22Rv1 (cell line): ENCODE measurements around the gene F10.

Experiments used
- H3K27ac ChIP-seq: fragments of 450-650 bp; 2 replicates; pipeline ENCODE4 v1.5.1; 2017
- CTCF ChIP-seq: fragments of 450-650 bp; IDR thresholded peaks from 2 replicates; pipeline ENCODE4 v1.5.1; 2017; ENCODE audit warnings: mild to moderate bottlenecking
- ZFX ChIP-seq: fragments of 450-650 bp; IDR thresholded peaks from 2 replicates; pipeline ENCODE4 v1.6.1; 2017; ENCODE audit warnings: antibody characterized with exemption, borderline replicate concordance

The F10 gene

GRCh38 chr13:113088691-113089020 lies 33.9 kb upstream of the F10 start:
- H3K27ac ChIP-seq, result no peak overlapping the region
- no peak for TF ChIP-seq CTCF

- no peak overlapping the region for H3K27ac ChIP-seq
- TF ChIP-seq CTCF, result no peak
- no peak for TF ChIP-seq ZFX
These were observed 32.7 kb upstream of the F10 start for GRCh38 chr13:113089693-113090414.

- no peak overlapping the region for H3K27ac ChIP-seq
- no peak for TF ChIP-seq CTCF
- TF ChIP-seq ZFX, result no peak
These were observed 32.2 kb upstream of the F10 start for GRCh38 chr13:113090415-113090770.

GRCh38 chr13:113090806-113091205 lies 31.8 kb upstream of the F10 start:
- no peak overlapping the region for H3K27ac ChIP-seq
- TF ChIP-seq CTCF (no peak), ZFX (no peak)

- TF ChIP-seq CTCF (no peak), ZFX (no peak)
- no peak overlapping the region for H3K27ac ChIP-seq
These were observed 31.3 kb upstream of the F10 start for GRCh38 chr13:113091211-113091771.

GRCh38 chr13:113091891-113092775 lies 30.5 kb upstream of the F10 start:
- TF ChIP-seq CTCF, result no peak
- no peak for TF ChIP-seq ZFX
- H3K27ac ChIP-seq, result no peak overlapping the region
